ENCODE results near the gene ITGA8. TPM values are rescaled to one million over a fixed set of nuclear protein-coding genes. Genes with fewer than 3 reads are reported as not detected.

ITGA8 gene
- total RNA-seq, 1 donor from 2014 or later = 23.4 TPM

DNA sequence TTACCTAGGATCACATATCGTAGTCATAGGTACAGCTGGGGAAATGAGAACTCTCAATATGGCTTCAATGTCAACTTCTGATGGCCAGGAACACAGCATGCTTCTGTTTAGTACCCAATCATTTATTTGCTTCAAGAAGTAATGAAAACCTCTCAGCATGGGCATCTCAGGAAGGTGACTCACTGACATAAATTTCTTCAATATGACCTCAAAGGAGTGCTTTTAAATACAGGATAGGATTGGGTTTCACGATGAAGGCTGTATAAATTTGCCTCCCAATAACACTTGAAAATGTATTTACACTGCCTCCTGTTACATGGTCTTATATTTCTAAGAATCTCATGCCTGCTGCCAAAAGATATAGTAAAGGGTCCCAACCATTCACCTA, 15.1 kb downstream of the ITGA8 start:
- H3K9me3 ChIP-seq = no peaks in the 10 kb centered on the region
- no peak overlapping the region for H3K4me3 ChIP-seq
- ATAC-seq (no peak), DNase-seq (no peak)
- no peaks in the 10 kb centered on the region for H3K4me1 ChIP-seq
- H3K27ac ChIP-seq = no peak overlapping the region
- intact Hi-C loops (cut with DNase I) = no loop called here
- TF ChIP-seq CTCF (IDR thresholded peaks at IDR 0.05) = no peak
- H3K27me3 ChIP-seq (ENCODE audit: low read depth) = no peaks in the 10 kb centered on the region
- H3K36me3 ChIP-seq = no peaks in the 10 kb centered on the region

DNA sequence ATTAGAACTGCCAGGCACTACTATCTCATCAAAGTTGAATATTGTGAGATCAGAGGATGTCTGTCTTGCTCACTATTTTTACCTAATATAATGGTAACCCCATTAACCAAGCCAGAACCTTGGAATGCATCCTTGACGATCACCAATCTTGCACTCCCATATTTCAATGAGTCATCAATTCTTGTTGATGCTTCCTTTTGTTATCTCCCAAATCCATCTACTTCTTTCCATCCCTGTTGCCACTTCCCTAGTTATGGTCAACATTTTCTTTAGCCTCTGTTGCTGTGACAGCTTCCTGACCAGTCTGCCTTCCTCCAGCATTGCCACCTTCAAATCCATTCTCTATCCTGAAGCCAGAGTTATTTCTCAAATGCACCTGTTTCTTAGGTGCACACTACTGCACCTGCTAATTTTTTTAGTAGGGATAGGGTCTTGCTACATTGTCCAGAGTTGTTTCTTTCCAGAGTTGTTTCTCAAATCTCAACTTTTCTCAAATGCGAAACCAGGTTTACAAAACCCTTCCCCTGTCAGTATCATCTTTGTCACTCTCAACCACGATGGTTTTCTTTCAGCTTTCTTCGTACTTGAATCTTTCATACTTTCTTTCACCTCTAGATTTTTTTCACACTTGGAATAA, 15.7 kb downstream of the ITGA8 start:
- TF ChIP-seq CTCF (IDR thresholded peaks at IDR 0.05) = no peak
- H3K9me3 ChIP-seq = no peaks in the 10 kb centered on the region
- no peaks in the 10 kb centered on the region for H3K4me1 ChIP-seq
- intact Hi-C loops (cut with DNase I) = no loop called here
- DNase-seq = no peak
- no peaks in the 10 kb centered on the region for H3K27me3 ChIP-seq (ENCODE audit: low read depth)
- H3K27ac ChIP-seq = no peak overlapping the region
- no peaks in the 10 kb centered on the region for H3K36me3 ChIP-seq
- no peak for ATAC-seq
- H3K4me3 ChIP-seq = no peak overlapping the region

DNA sequence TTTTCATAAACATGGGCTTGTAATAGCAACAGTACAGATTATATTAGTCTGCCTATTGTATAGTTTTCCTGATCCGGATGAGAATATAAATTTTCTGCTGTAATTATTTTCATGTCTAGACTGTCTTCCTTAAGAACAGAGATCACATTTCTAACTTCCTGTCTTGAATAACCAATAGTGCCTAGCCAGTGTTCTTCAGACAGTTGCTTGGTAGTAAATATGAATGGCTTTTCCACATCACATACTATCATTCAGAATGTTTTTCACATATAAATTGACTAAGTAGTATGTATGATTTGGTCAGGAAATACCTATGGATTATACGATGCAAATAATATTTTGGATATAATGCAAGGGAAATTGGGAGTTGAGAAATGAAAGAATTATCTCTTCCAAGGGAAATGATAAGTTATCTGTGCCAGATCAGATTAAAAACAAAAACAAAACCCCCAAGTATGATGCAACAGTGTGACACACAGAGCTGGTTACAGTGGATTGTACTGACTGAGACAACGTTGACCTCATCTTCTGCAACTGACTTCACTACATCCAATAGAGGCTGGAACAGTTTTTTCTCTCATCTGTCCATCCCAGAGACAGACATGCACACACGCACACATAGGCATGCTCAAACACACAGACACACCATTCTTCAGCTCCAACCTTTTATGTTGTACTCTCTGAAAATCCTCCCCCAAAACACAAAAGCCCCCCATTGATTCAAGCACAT, 16.4 kb downstream of the ITGA8 start:
- TF ChIP-seq CTCF (IDR thresholded peaks at IDR 0.05) = no peak
- no peaks in the 10 kb centered on the region for H3K27me3 ChIP-seq (ENCODE audit: low read depth)
- no peaks in the 10 kb centered on the region for H3K4me1 ChIP-seq
- no peak overlapping the region for H3K4me3 ChIP-seq
- intact Hi-C loops (cut with DNase I) = no loop called here
- ATAC-seq = no peak
- no peak overlapping the region for H3K27ac ChIP-seq
- no peaks in the 10 kb centered on the region for H3K36me3 ChIP-seq
- DNase-seq = no peak
- no peaks in the 10 kb centered on the region for H3K9me3 ChIP-seq

GRCh38 chr10:15700078-15700674, 19.5 kb downstream of the ITGA8 start:
- H3K27ac ChIP-seq = no peak overlapping the region
- no peak overlapping the region for H3K4me3 ChIP-seq
- ATAC-seq (no peak), DNase-seq (no peak)
- TF ChIP-seq CTCF (IDR thresholded peaks at IDR 0.05) = no peak
- no peaks in the 10 kb centered on the region for H3K27me3 ChIP-seq (ENCODE audit: low read depth)
- no peaks in the 10 kb centered on the region for H3K36me3 ChIP-seq
- intact Hi-C loops (cut with DNase I) = no loop called here
- no peaks in the 10 kb centered on the region for H3K9me3 ChIP-seq
- H3K4me1 ChIP-seq = no peaks in the 10 kb centered on the region

- Histone ChIP-seq H3K27me3 (ENCODE audit: low read depth) (no peaks in the 10 kb centered on the region), H3K9me3 (no peaks in the 10 kb centered on the region), H3K36me3 (no peaks in the 10 kb centered on the region), H3K27ac (no peak overlapping the region), H3K4me3 (no peak overlapping the region), H3K4me1 (no peaks in the 10 kb centered on the region)
- no peak for TF ChIP-seq CTCF (IDR thresholded peaks at IDR 0.05)
- intact Hi-C loops (cut with DNase I) = no loop called here
- no peak for DNase-seq
- no peak for ATAC-seq
Measured at GRCh38 chr10:15695852-15696251, 23.9 kb downstream of the ITGA8 start.

Measured in lower lobe of right lung (tissue), 2 donors.